GM20000 (cell line): ENCODE measurements around the gene MGAM2.

Experiments
- DNase-seq: peaks from one replicate; pipeline ENCODE4 v3.0.0; 2012; ENCODE audit warnings: low spot score
- TF ChIP-seq, protein P1 (sequence below): IDR thresholded peaks from 2 replicates; pipeline ENCODE4 v1.5.1; 2012; ENCODE audit warnings: mild to moderate bottlenecking, control low read depth; ENCODE audit errors: extremely low read depth, missing control alignments

Gene MGAM2

DNA sequence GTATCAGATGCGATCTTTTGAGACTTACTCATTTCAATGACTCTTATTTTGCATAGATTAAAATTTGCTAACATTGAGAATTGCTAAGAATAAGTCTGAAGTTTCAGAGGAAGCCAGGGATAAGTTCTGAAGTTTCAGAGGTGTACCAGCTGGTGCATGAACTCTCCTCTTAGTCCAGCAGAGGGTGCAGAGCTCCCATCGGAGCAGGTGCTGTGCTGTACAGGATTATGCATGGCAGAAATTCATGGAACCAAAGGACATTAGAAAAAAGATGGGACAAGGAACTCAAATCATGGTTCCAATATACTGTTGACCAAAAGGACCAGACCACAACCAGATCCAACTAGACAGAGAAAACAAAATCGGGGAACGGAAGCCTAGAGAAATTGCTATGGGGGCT lies 41.9 kb downstream of the MGAM2 start:
- TF ChIP-seq, protein P1, sequence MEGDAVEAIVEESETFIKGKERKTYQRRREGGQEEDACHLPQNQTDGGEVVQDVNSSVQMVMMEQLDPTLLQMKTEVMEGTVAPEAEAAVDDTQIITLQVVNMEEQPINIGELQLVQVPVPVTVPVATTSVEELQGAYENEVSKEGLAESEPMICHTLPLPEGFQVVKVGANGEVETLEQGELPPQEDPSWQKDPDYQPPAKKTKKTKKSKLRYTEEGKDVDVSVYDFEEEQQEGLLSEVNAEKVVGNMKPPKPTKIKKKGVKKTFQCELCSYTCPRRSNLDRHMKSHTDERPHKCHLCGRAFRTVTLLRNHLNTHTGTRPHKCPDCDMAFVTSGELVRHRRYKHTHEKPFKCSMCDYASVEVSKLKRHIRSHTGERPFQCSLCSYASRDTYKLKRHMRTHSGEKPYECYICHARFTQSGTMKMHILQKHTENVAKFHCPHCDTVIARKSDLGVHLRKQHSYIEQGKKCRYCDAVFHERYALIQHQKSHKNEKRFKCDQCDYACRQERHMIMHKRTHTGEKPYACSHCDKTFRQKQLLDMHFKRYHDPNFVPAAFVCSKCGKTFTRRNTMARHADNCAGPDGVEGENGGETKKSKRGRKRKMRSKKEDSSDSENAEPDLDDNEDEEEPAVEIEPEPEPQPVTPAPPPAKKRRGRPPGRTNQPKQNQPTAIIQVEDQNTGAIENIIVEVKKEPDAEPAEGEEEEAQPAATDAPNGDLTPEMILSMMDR: no peak
- DNase-seq: no peak

DNA sequence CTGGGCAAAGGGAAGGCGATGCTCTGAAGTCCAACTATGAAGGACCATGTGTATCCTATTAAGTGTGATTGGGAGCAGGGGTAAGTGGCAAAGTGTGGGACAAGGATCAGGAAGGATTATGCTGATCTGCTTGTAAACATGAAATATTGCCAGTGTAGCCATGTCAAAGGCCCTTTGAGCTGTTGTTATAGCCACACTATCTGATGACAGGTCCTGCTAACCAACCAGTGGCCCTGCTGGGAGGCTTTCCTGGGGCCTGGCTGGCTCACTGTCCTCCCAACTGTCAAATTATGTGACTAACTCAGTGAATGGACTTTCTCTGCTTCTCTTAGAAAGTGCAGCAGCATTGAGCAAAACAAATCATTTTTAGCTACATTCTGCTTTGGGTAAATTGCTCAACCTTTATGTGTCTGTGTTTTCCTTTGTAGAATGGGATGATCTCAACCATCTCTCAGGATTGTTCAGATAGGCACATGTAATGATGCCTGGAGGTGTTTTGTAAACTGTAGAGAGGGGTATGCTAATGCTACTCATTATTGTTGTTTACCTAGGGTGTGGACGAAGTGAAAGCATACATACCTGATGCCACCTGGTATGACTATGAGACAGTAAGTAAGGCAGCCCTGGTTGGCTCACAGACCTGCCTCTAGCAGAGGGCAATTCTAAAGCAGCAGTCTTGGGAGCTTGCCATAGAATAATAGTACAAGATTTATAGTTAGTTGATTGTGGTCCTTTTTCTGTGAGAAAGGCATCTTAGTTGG lies 47.4 kb downstream of the MGAM2 start:
- DNase-seq: no peak
- TF ChIP-seq, protein P1: no peak

DNA sequence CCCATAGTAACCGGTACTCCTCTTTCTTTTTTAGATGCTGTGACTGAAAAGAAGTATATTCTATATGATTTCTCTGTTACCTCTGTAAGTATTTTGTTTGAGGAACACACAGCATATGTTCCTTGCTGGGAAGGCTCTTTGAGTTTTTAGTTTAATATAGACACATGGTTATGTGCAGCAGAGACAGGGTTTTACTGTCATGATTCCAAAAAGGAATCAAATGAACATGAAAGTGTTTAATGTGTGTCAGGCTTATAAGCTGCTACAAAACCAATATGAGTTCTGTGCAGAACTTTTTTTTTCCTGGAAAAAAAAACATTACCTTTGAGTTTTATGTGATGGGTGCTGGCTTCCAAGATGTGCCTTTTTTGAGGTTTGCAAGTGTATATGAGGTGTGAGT lies 50.4 kb downstream of the MGAM2 start:
- no peak for DNase-seq
- TF ChIP-seq, protein P1: no peak

DNA sequence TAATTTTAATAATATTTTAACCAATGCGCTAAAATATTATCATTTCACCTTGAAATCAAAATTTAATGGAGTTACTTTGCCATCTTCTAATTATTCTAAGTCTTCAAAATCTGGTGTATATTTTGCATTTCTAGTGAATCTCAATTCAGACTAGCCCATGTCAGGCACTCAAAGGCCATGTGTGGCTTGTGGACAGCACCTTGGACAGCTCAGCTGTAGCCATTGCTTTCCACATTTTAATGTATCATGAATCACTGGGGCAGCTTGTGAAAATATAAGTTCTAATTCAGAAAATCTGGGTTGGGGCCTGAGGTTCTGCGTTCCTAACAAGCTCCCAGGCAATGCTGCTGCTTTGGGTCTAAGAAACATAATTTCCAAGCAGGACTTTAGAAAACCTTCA lies 57.2 kb downstream of the MGAM2 start:
- no peak for DNase-seq
- TF ChIP-seq, protein P1: no peak

DNA sequence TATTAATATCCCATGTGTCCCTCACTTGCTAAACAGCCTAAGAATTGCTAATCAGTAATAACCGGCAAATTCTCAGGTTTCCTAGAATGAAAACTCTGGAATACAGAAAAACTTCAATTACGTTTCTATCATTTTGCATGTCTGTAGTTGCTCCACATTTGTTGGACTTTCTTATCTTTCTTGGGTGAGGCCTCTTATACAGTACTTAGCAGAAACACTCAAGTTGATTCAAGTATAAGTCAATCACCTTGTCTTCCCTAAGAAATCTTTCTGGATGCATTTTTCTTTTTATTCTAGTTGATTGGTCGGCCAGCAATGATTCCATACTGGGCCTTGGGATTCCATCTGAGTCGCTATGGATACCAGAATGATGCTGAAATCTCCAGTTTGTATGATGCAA lies 61.4 kb downstream of the MGAM2 start:
- TF ChIP-seq, protein P1: no peak
- DNase-seq: no peak

DNA sequence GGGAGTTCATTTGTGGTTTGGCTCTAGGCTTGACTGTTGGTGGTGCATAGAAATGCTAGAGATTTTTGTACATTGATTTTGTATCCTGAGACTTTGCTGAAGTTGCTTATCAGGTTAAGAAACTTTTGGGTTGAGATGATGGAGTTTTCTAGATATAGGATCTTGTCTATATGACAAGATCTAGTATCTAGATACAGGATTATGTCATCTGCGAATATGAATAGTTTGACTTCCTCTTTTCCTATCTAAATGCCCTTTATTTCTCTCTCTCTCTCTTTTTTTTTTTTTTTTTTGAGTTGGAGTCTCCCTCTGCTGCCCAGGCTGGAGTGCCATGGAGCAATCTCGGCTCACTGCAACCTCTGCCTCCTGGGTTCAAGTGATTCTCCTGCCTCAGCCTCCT lies 62.9 kb downstream of the MGAM2 start:
- no peak for DNase-seq
- TF ChIP-seq, protein P1: no peak

DNA sequence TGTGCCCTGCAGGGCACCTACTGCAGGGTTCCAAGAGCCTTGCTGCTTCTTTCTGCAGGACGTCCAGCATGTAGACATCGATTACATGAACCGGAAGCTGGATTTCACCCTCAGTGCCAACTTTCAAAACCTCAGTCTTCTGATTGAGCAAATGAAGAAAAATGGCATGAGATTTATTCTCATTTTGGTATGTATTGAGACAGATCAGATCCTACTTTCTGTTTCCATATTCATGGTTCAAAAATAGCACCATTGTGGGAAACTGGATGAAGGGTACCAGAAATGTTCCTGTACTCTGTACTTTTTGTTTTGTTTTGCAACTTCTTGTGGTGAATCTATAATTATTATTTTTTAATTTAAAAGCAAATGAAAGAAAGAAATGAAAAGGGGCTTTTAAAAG lies 64.1 kb downstream of the MGAM2 start:
- TF ChIP-seq, protein P1: no peak
- no peak for DNase-seq
